K562 (cell line): ENCODE results near the gene SCN5A. TPM values are rescaled to one million over a fixed set of nuclear protein-coding genes. Genes with fewer than 3 reads are reported as not detected.

ENCODE experiments used
- ATAC-seq: fragments of 200-7000 bp; cut with Tn5 transposase; 3 replicates; pipeline ENCODE4 v1.9.1; 2020; ENCODE audit warnings: moderate library complexity
- BruUV-seq: library from RNA; stranded (reverse); fragments of 400-500 nt; replicated peaks from 2 replicates; lab custom pipeline; 2021; lab: Mats Ljungman, UMichigan
- CTCF ChIA-PET: fragments of 300-600 bp; formaldehyde crosslinking; extraction: SDS; loops from one replicate; lab custom pipeline; 2021; ENCODE audit warnings: low intra/inter-chr PET ratio; lab: Yijun Ruan, JAX
- POLR2A ChIA-PET: fragments of 300-600, 350-650 bp; sonication (Branson Sonifier 250); formaldehyde crosslinking; extraction: SDS; loops from one replicate; lab custom pipeline; 2021; ENCODE audit warnings: antibody characterized with exemption, inconsistent platforms; lab: Yijun Ruan, JAX
- DNase-seq, 4 experiments: peaks; one replicate each; pipeline versions ENCODE4 v3.0.0 to v3.0.0-alpha.2; 2011 to 2018; ENCODE audit warnings: low spot score in 3 of 4, mixed read lengths in 3 of 4; ENCODE audit errors: extremely low read depth in 1 of 4
- FAIRE-seq: peaks from 2 replicates; lab custom pipeline; 2011; peaks lifted over from hg19 to GRCh38; lab: Jason Lieb, UNC
- H2AFZ ChIP-seq: 2 replicates; pipeline ENCODE4 v1.6.0; 2011; ENCODE audit warnings: low read depth, low read length, control low read depth, inconsistent platforms
- H3K27ac ChIP-seq: fragments of 200-600 bp; 3 replicates; pipeline ENCODE4 v1.8.0; 2011; ENCODE audit warnings: low read depth, mild to moderate bottlenecking, control low read depth, inconsistent platforms, low read length, moderate library complexity, mixed read lengths; ENCODE audit errors: extremely low read depth
- H3K27me3 ChIP-seq, 2 experiments: fragments of 300-600 bp in 1 of 2; 2 replicates in 1 of 2; 3 replicates in 1 of 2; pipeline versions ENCODE4 v1.6.0 to v1.8.0; 2011; ENCODE audit warnings: inconsistent platforms in 2 of 2, low read length in 2 of 2, mild to moderate bottlenecking in 1 of 2, mixed read lengths in 1 of 2, moderate library complexity in 1 of 2; ENCODE audit not compliant: control insufficient read depth in 2 of 2, insufficient read depth in 2 of 2
- H3K36me3 ChIP-seq: fragments of 300-600 bp; 3 replicates; pipeline ENCODE4 v1.8.0; 2011; ENCODE audit warnings: mild to moderate bottlenecking, low read length, inconsistent platforms; ENCODE audit not compliant: control insufficient read depth, insufficient read depth
- H3K4me1 ChIP-seq, 2 experiments: fragments of 200-600 bp in 1 of 2; replicated peaks in 1 of 2; 2 replicates in 1 of 2; 3 replicates in 1 of 2; pipeline versions ENCODE4 v1.5.1 to v1.8.0; 2011; ENCODE audit warnings: inconsistent platforms in 2 of 2, low read length in 2 of 2, mild to moderate bottlenecking in 1 of 2, mixed read lengths in 1 of 2, moderate library complexity in 1 of 2; ENCODE audit not compliant: control insufficient read depth in 2 of 2, insufficient read depth in 2 of 2
- H3K4me2 ChIP-seq: 2 replicates; pipeline ENCODE4 v1.6.1; 2011; ENCODE audit warnings: low read length, control low read depth, inconsistent platforms, mixed read lengths; ENCODE audit not compliant: insufficient read depth
- H3K4me3 ChIP-seq: fragments of 200-600 bp; sonication (generic), shearing (Covaris generic); 2 replicates; pipeline ENCODE4 v1.5.1; 2016; ENCODE audit warnings: control low read depth, inconsistent platforms
- H3K79me2 ChIP-seq: fragments of 200-600 bp; 3 replicates; pipeline ENCODE4 v1.8.0; 2011; ENCODE audit warnings: low read length, inconsistent platforms; ENCODE audit not compliant: control insufficient read depth, insufficient read depth
- H3K9ac ChIP-seq, 2 experiments: 2 replicates each; pipeline versions ENCODE4 v1.6.0 to v1.6.1; 2011; ENCODE audit warnings: low read depth in 2 of 2, low read length in 2 of 2, control low read depth in 1 of 2, inconsistent platforms in 1 of 2, mild to moderate bottlenecking in 1 of 2, mixed read lengths in 1 of 2; ENCODE audit not compliant: insufficient read depth in 1 of 2
- H3K9me1 ChIP-seq: one replicate; pipeline ENCODE4 v1.6.0; 2011; ENCODE audit warnings: inconsistent platforms, mild to moderate bottlenecking, low read length, moderate library complexity; ENCODE audit not compliant: control insufficient read depth, insufficient read depth
- H3K9me3 ChIP-seq: replicated peaks from 2 replicates; pipeline ENCODE4 v1.5.1; 2011; ENCODE audit warnings: low read depth, low read length, inconsistent platforms; ENCODE audit not compliant: control insufficient read depth, insufficient read depth
- H4K20me1 ChIP-seq: replicated peaks from 2 replicates; pipeline ENCODE4 v1.6.1; 2011; ENCODE audit warnings: low read length, inconsistent platforms, mixed read lengths; ENCODE audit not compliant: control insufficient read depth, insufficient read depth
- ELK1 ChIP-seq: sonication (generic); formaldehyde crosslinking; IDR thresholded peaks from 2 replicates; pipeline ENCODE4 v1.8.1; 2022; ENCODE audit warnings: missing genetic modification reagents
- ETV6 ChIP-seq, 3 experiments: fragments of 150-350 bp in 1 of 3; sonication (generic) in 1 of 3; formaldehyde crosslinking in 1 of 3; IDR thresholded peaks; 2 replicates each; pipeline versions ENCODE4 v1.6.1 to v1.8.0; 2014 to 2022; ENCODE audit warnings: borderline replicate concordance in 2 of 3, low read depth in 2 of 3, antibody characterized with exemption in 1 of 3, low read length in 1 of 3, mild to moderate bottlenecking in 1 of 3, missing genetic modification reagents in 1 of 3
- HDAC1 ChIP-seq, 2 experiments: fragments of 450-650 bp; IDR thresholded peaks; 2 replicates each; pipeline ENCODE4 v1.6.1; 2016 to 2017; ENCODE audit warnings: inconsistent platforms in 1 of 2, mild to moderate bottlenecking in 1 of 2, moderate library complexity in 1 of 2
- HMGXB4 ChIP-seq: sonication (generic); formaldehyde crosslinking; IDR thresholded peaks from 2 replicates; pipeline ENCODE4 v1.8.1; 2023; ENCODE audit warnings: mild to moderate bottlenecking, missing genetic modification reagents
- JUND ChIP-seq, 2 experiments: IDR thresholded peaks; 2 replicates in 1 of 2; 3 replicates in 1 of 2; pipeline ENCODE4 v1.6.1; 2011; ENCODE audit warnings: borderline replicate concordance in 2 of 2, low read depth in 2 of 2, low read length in 2 of 2, improper control_type of control experiment in 1 of 2, missing biosample characterization in 1 of 2, missing genetic modification characterization in 1 of 2, missing genetic modification reagents in 1 of 2
- MAFF ChIP-seq: IDR thresholded peaks from 2 replicates; pipeline ENCODE4 v1.6.1; 2012; ENCODE audit warnings: low read length, improper control_type of control experiment
- PRMT5 ChIP-seq: sonication (generic); formaldehyde crosslinking; IDR thresholded peaks from 2 replicates; pipeline ENCODE4 v1.5.0; 2020; ENCODE audit warnings: missing genetic modification reagents
- TAF15 ChIP-seq: fragments of 200-400 bp; formaldehyde crosslinking; IDR thresholded peaks from 2 replicates; pipeline ENCODE4 v1.6.1; 2017; ENCODE audit warnings: mild to moderate bottlenecking, low read depth, low read length, moderate library complexity
- TARDBP ChIP-seq: fragments of 450-650 bp; IDR thresholded peaks from 2 replicates; pipeline ENCODE4 v1.6.1; 2016
- TCFL5 ChIP-seq: fragments of 250-450 bp; sonication (Bioruptor Pico); conservative IDR thresholded peaks from 2 replicates; pipeline ENCODE4 v1.6.1; 2021; ENCODE audit warnings: mild to moderate bottlenecking, moderate library complexity, matching md5 sums
- TEAD4 ChIP-seq, 2 experiments: sonication (generic) in 1 of 2; formaldehyde crosslinking in 1 of 2; IDR thresholded peaks; 2 replicates each; pipeline versions ENCODE4 v1.6.1 to v1.8.0; 2012 to 2022; ENCODE audit warnings: borderline replicate concordance in 1 of 2, inconsistent platforms in 1 of 2, low read length in 1 of 2, mild to moderate bottlenecking in 1 of 2, missing genetic modification reagents in 1 of 2
- VEZF1 ChIP-seq: fragments of 200-800 bp; sonication (Bioruptor generic); IDR thresholded peaks from 2 replicates; pipeline ENCODE4 v1.6.1; 2017; ENCODE audit warnings: missing genetic modification characterization, missing compliant biosample characterization
- ZC3H8 ChIP-seq: fragments of 450-650 bp; IDR thresholded peaks from 2 replicates; pipeline ENCODE4 v1.6.1; 2017
- ZNF408 ChIP-seq: fragments of 250-450 bp; sonication (Bioruptor Pico); IDR thresholded peaks from 2 replicates; pipeline ENCODE4 v1.4.0; 2020; ENCODE audit warnings: low read depth, mild to moderate bottlenecking, moderate library complexity
- WGBS: fragments of 100-300 bp; shearing (Covaris generic); methylation state at CpG from one replicate; pipeline ENCODE4 v1.1.6; 2016; ENCODE audit warnings: low coverage, mixed read lengths; ENCODE audit not compliant: insufficient coverage; ENCODE audit errors: missing lambda C conversion rate; 5-methylcytosine and 5-hydroxymethylcytosine counted together
- in situ Hi-C: fragments of 300-500 bp; cut with MboI; formaldehyde crosslinking; loops from 4 replicates; pipeline ENCODE4 v1.15.0; 2018; ENCODE audit warnings: inconsistent platforms, mixed read lengths
- intact Hi-C: fragments of 100-400 bp; cut with micrococcal nuclease; formaldehyde crosslinking; loops from 2 replicates; pipeline ENCODE4 v1.14.2; 2022
- polyA plus RNA-seq, 8 experiments: library from polyadenylated mRNA; depleted of rRNA in 4 of 8; stranded (reverse) in 5 of 8; unstranded in 3 of 8; fragments of >200 nt; fragmentation: Nextera tagmentation in 2 of 8; fragmentation: Illumina TruSeq in 1 of 8; extraction: Ambion mirVana in 2 of 8; extraction: Trizol in 1 of 8; gene quantifications; 2 replicates each; pipeline versions ENCODE4 v1.2.1 to v1.2.3, GENCODE V29; 2011 to 2014; ENCODE audit warnings: inconsistent platforms in 1 of 8, missing spikeins in 1 of 8
- total RNA-seq, 7 experiments: library from RNA; depleted of rRNA in 6 of 7; stranded (reverse); fragments of >200 nt in 6 of 7; fragmentation: Illumina TruSeq in 2 of 7; extraction: Trizol in 2 of 7; gene quantifications; 2 replicates each; pipeline versions ENCODE4 v1.2.1 to v1.2.3, GENCODE V29; 2011 to 2021; ENCODE audit warnings: low replicate concordance in 1 of 7

The SCN5A gene
- total and polyA plus RNA-seq, 9 of the 15 experiments (the other 6 are each of a cell fraction or from before 2014, with no cell fraction given): 0.07 to 1.4 (median 0.21) TPM; not detected in 2

GRCh38 chr3:38574411-38575278, 74.8 kb downstream of the SCN5A start (continued):
- TF ChIP-seq ZNF408 (CRISPR knock-in tag) (no peak), TAF15 (no peak), ZC3H8 (no peak), JUND (IDR thresholded peaks at IDR 0.05; ENCODE audit: borderline replicate concordance, low read depth, low read length) (no peak), JUND (tag; IDR thresholded peaks at IDR 0.05; ENCODE audit: borderline replicate concordance, low read depth, low read length) (no peak), TCFL5 (CRISPR knock-in tag) (no peak)

- WGBS: 0% methylated on average over 3 of the region's 3 CpGs
- no peak for ATAC-seq
- no peak overlapping the region for H2AFZ ChIP-seq
- no peaks in the 10 kb centered on the region for H3K79me2 ChIP-seq
- H3K27ac ChIP-seq: no peak overlapping the region
- ChIA-PET CTCF (no interaction called here), POLR2A (no interaction called here)
- no peak for FAIRE-seq
- no peaks in the 10 kb centered on the region for H3K9me1 ChIP-seq
- H3K36me3 ChIP-seq: no peaks in the 10 kb centered on the region
- H3K9me3 ChIP-seq: no peaks in the 10 kb centered on the region
- in situ Hi-C loops: no loop called here
- peaks cover 3% of the 10 kb centered on the region; the same call in 1 of the 2 replicates for H4K20me1 ChIP-seq
- H3K4me2 ChIP-seq: no peak overlapping the region
- TF ChIP-seq ELK1 (CRISPR knock-in tag) (no peak), TEAD4 (IDR thresholded peaks at IDR 0.05; ENCODE audit: low read length) (no peak), TEAD4 (CRISPR knock-in tag; IDR thresholded peaks at IDR 0.05; ENCODE audit: borderline replicate concordance) (no peak), HDAC1 (IDR thresholded peaks at IDR 0.05) (no peak), HMGXB4 (CRISPR knock-in tag) (no peak), PRMT5 (CRISPR knock-in tag) (no peak), VEZF1 (no peak), TARDBP (no peak), MAFF (no peak), ETV6 (IDR thresholded peaks at IDR 0.05; ENCODE audit: borderline replicate concordance in 1 of 2, low read depth in 2 of 2, low read length in 1 of 2) (no peak), ETV6 (CRISPR knock-in tag; IDR thresholded peaks at IDR 0.05; ENCODE audit: borderline replicate concordance) (no peak)
- TF ChIP-seq, all 486 proteins: peak for 0
- Histone ChIP-seq H3K27me3 (peaks cover 6 to 40% of the 10 kb centered on the region in 2 experiments), H3K9ac (no peak overlapping the region), H3K4me1 (no peaks in the 10 kb centered on the region), H3K4me3 (no peak overlapping the region)
- intact Hi-C loops: no loop called here
- DNase-seq: no peak
- no TSS peak for BruUV-seq
Observed at GRCh38 chr3:38573556-38573955, 75.9 kb downstream of the SCN5A start.
